NCI-H2081 treated with DMSO at 0.1 percent for 48 hours (cell line): ENCODE measurements around the gene RGPD4.

Source experiments
- DNase-seq: peaks from one replicate; lab custom pipeline; 2025; lab: John Stamatoyannopoulos, UW

RGPD4 gene

DNA sequence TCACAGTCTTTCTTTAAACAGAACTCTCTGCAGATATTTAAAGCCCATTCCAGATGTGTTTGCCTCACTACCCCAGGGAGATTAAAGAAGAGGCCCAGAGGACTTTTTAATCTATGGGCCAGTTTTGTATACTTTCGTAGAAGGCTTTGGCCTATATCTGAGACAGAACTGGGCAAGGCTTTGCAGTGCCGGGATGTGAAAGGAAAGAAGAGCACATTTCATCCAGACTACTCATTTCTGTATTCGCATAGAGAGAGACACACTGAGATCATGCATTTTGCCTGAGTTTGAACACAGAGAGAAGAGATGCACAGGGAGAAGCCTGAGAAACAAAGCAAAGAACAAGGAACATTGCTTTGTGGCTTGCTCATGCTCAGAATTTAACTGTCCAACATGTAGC lies 104.7 kb downstream of the RGPD4 start:
- no peak for DNase-seq

DNA sequence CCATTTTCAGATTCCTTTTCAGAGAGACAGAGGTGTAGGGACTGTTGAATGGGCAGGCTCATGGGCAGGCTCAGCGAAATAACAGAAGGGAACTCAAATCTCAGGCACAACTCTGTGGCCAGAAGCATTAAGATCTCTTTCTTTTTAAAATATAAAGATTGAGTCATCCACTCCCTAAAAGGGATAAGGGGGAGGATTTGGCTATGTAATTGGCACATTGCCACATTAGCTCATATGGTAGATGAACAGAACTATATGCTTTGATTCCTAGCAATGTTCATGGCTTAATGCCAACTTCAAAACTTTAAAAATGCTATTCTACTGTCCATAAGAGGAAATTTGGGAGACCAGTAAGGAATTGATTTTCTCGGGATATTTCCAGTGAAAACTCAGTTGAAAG lies 105.8 kb downstream of the RGPD4 start:
- DNase-seq = no peak

DNA sequence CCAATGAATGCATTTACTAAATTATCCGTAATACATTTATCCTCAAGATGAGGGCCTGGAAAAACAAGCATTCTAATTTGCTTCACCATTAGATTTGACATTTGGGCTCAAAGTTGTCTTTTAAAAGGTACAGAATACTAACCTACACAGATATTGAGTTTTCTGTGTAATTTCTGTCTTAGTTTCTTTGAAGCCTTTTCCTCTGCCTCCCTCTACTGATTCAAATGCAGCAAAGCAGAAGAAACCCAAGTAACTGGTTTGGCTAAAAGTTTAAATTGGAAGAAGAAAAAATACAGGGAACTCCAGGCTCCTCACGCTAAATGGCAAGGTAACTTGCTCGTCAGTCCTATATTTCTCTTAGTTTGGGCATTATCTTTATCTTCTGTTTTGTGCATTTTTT lies 106.3 kb downstream of the RGPD4 start:
- DNase-seq = no peak

- no peak for DNase-seq
These were observed 110.0 kb downstream of the RGPD4 start for GRCh38 chr2:107936433-107937359.
